Measurements from ENCODE around the gene TBC1D19. TPM values are rescaled to one million over a fixed set of nuclear protein-coding genes. Genes with fewer than 3 reads are reported as not detected.

The TBC1D19 gene
- total RNA-seq, 1 experiment from 2014 or later = 2.2 TPM

DNA sequence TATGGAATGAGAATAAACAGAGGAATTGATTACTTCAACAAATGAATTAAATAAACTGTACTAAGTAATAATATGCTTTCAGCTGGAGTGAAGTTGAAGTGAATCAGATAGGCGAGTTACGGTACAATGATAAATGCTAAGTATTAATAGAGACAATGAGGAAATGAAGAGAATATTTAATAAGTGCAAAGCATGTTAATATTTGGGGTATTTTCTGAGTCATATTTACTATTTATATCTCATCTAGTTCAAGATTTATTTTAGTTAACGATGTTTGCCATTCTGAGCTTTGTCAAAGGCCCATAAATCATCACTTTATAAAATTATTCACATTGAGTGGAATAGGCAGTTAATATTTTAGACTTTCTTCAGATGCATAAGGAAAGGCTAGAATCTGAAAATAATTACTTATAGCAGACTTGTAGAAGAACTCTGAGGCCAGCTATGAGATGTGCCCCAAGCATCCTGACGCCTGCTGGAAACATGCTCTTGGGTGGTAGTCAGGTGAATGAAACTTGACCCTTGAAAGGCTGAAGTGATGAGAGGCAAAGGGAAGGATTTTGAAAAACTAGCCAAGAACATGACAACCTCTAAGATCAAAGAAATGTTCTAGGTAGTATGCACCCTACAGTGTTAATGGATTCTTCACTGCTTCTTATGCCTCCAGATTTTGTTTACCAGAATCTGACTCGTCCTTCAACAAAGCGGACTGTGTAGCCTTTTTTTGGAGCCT, 142.9 kb downstream of the TBC1D19 start:
- DNase-seq (ENCODE audit: low read depth, low spot score) (no peak), ATAC-seq (no peak)
- BruUV-seq (replicated peaks) = no TSS peak
- TF ChIP-seq, protein P1, sequence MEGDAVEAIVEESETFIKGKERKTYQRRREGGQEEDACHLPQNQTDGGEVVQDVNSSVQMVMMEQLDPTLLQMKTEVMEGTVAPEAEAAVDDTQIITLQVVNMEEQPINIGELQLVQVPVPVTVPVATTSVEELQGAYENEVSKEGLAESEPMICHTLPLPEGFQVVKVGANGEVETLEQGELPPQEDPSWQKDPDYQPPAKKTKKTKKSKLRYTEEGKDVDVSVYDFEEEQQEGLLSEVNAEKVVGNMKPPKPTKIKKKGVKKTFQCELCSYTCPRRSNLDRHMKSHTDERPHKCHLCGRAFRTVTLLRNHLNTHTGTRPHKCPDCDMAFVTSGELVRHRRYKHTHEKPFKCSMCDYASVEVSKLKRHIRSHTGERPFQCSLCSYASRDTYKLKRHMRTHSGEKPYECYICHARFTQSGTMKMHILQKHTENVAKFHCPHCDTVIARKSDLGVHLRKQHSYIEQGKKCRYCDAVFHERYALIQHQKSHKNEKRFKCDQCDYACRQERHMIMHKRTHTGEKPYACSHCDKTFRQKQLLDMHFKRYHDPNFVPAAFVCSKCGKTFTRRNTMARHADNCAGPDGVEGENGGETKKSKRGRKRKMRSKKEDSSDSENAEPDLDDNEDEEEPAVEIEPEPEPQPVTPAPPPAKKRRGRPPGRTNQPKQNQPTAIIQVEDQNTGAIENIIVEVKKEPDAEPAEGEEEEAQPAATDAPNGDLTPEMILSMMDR (IDR thresholded peaks at IDR 0.05) = no peak
- TF ChIP-seq TCF7L2 (IDR thresholded peaks at IDR 0.05; ENCODE audit: low read depth, low read length) = no peak
- no peak for TF ChIP-seq POLR2AphosphoS5 (IDR thresholded peaks at IDR 0.05; ENCODE audit: low read depth, low read length)
- no peak for TF ChIP-seq SIN3A (IDR thresholded peaks at IDR 0.05; ENCODE audit: borderline replicate concordance, insufficient read depth, low read depth, low read length)
- TF ChIP-seq, protein P2, sequence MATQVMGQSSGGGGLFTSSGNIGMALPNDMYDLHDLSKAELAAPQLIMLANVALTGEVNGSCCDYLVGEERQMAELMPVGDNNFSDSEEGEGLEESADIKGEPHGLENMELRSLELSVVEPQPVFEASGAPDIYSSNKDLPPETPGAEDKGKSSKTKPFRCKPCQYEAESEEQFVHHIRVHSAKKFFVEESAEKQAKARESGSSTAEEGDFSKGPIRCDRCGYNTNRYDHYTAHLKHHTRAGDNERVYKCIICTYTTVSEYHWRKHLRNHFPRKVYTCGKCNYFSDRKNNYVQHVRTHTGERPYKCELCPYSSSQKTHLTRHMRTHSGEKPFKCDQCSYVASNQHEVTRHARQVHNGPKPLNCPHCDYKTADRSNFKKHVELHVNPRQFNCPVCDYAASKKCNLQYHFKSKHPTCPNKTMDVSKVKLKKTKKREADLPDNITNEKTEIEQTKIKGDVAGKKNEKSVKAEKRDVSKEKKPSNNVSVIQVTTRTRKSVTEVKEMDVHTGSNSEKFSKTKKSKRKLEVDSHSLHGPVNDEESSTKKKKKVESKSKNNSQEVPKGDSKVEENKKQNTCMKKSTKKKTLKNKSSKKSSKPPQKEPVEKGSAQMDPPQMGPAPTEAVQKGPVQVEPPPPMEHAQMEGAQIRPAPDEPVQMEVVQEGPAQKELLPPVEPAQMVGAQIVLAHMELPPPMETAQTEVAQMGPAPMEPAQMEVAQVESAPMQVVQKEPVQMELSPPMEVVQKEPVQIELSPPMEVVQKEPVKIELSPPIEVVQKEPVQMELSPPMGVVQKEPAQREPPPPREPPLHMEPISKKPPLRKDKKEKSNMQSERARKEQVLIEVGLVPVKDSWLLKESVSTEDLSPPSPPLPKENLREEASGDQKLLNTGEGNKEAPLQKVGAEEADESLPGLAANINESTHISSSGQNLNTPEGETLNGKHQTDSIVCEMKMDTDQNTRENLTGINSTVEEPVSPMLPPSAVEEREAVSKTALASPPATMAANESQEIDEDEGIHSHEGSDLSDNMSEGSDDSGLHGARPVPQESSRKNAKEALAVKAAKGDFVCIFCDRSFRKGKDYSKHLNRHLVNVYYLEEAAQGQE (IDR thresholded peaks at IDR 0.05; ENCODE audit: insufficient read depth in 1 of 2, low read depth in 2 of 2, low read length in 1 of 2) = no peak
- Histone ChIP-seq H3K4me3 (ENCODE audit: low read depth in 2 of 2, low read length in 2 of 2) (no peak overlapping the region), H3K9me3 (ENCODE audit: control insufficient read depth, insufficient read depth, low read depth, low read length) (no peaks in the 10 kb centered on the region), H3K4me1 (ENCODE audit: control insufficient read depth, insufficient read depth, low read length) (no peaks in the 10 kb centered on the region), H3K27me3 (ENCODE audit: control insufficient read depth, insufficient read depth, low read length) (no peaks in the 10 kb centered on the region), H3K36me3 (ENCODE audit: control insufficient read depth, insufficient read depth, low read length) (no peaks in the 10 kb centered on the region), H3K27ac (ENCODE audit: low read length) (no peak overlapping the region)
- CTCF ChIA-PET = no interaction called here
- intact Hi-C loops (cut with micrococcal nuclease; ENCODE audit: unreplicated experiment) = no loop called here
- POLR2A ChIA-PET = no interaction called here
- in situ Hi-C loops (cut with HindIII; ENCODE audit: low pct_unique_long_range_greater_than_20kb, low sequenced_read_pairs) = no loop called here

DNA sequence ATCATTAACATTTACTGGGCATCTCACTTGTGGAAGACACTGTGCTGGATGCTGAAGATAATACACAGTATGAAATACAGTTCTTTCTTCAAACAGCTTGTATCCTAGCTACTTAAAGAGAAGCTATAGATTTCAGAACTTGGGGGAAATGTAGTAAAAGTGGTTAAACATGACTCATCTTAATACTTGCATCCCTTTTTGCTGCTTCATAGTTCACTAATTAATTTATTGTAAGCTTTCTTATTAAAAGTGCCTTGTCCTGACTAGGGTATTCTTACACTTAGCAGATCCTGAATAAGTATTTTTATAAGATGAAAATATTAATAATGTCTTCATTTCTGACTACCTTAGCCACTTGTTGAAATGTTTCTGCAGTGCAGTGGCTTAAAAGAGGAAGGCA, 144.0 kb downstream of the TBC1D19 start:
- TF ChIP-seq TCF7L2 (IDR thresholded peaks at IDR 0.05; ENCODE audit: low read depth, low read length) (no peak), POLR2AphosphoS5 (IDR thresholded peaks at IDR 0.05; ENCODE audit: low read depth, low read length) (no peak), SIN3A (IDR thresholded peaks at IDR 0.05; ENCODE audit: borderline replicate concordance, insufficient read depth, low read depth, low read length) (no peak)
- TF ChIP-seq, protein P2 (IDR thresholded peaks at IDR 0.05; ENCODE audit: insufficient read depth in 1 of 2, low read depth in 2 of 2, low read length in 1 of 2) = no peak
- TF ChIP-seq, protein P1 (IDR thresholded peaks at IDR 0.05) = no peak
- CTCF ChIA-PET = no interaction called here
- no peaks in the 10 kb centered on the region for H3K4me1 ChIP-seq (ENCODE audit: control insufficient read depth, insufficient read depth, low read length)
- BruUV-seq (replicated peaks) = no TSS peak
- no peak for DNase-seq (ENCODE audit: low read depth, low spot score)
- intact Hi-C loops (cut with micrococcal nuclease; ENCODE audit: unreplicated experiment) (no loop called here), in situ Hi-C loops (cut with HindIII; ENCODE audit: low pct_unique_long_range_greater_than_20kb, low sequenced_read_pairs) (no loop called here)
- H3K27me3 ChIP-seq (ENCODE audit: control insufficient read depth, insufficient read depth, low read length) = no peaks in the 10 kb centered on the region
- no peak overlapping the region for H3K27ac ChIP-seq (ENCODE audit: low read length)
- no peaks in the 10 kb centered on the region for H3K36me3 ChIP-seq (ENCODE audit: control insufficient read depth, insufficient read depth, low read length)
- POLR2A ChIA-PET = no interaction called here
- no peak overlapping the region for H3K4me3 ChIP-seq (ENCODE audit: low read depth in 2 of 2, low read length in 2 of 2)
- ATAC-seq = no peak
- H3K9me3 ChIP-seq (ENCODE audit: control insufficient read depth, insufficient read depth, low read depth, low read length) = no peaks in the 10 kb centered on the region

All from Panc1 (cell line).